NCI-H128 (cell line): Measurements from ENCODE around the gene FAM72A.
"Not testable (repeated sequence)": the region's sequence is repeated elsewhere in the genome, so short reads cannot be mapped to it uniquely, and the experiment has no call there.

Experiments used
- DNase-seq: peaks from one replicate; lab custom pipeline; 2025; ENCODE audit not compliant: unreplicated experiment; lab: John Stamatoyannopoulos, UW

Gene FAM72A

GRCh38 chr1:206169794-206170193 lies 32.8 kb downstream of the FAM72A start:
- not testable (repeated sequence) for DNase-seq

GRCh38 chr1:206167350-206168029 lies 35.1 kb downstream of the FAM72A start:
- not testable (repeated sequence) for DNase-seq

- DNase-seq, result no peak
Measured at GRCh38 chr1:206145771-206146290, 56.8 kb downstream of the FAM72A start.

- DNase-seq, result no peak
Measured at GRCh38 chr1:206144605-206145004, 58.0 kb downstream of the FAM72A start.

- no peak for DNase-seq
Measured at GRCh38 chr1:206143537-206144172, 59.0 kb downstream of the FAM72A start.

- no peak for DNase-seq
Measured at GRCh38 chr1:206142770-206143169, 59.9 kb downstream of the FAM72A start.

GRCh38 chr1:206142011-206142410 lies 60.6 kb downstream of the FAM72A start:
- DNase-seq, result no peak

- DNase-seq, result no peak
Measured at GRCh38 chr1:206136241-206136640, 66.4 kb downstream of the FAM72A start.
